Hematopoietic multipotent progenitor cell treated with erythropoietin and hydrocortisone succinate and interleukin-3 and kit ligand, for 17 days (in vitro differentiated cells): ENCODE results near the gene OR2V2.

Source experiments
- DNase-seq: peaks from one replicate; pipeline ENCODE4 v3.0.0-alpha.2; 2015; ENCODE audit warnings: low spot score

OR2V2 gene

DNA sequence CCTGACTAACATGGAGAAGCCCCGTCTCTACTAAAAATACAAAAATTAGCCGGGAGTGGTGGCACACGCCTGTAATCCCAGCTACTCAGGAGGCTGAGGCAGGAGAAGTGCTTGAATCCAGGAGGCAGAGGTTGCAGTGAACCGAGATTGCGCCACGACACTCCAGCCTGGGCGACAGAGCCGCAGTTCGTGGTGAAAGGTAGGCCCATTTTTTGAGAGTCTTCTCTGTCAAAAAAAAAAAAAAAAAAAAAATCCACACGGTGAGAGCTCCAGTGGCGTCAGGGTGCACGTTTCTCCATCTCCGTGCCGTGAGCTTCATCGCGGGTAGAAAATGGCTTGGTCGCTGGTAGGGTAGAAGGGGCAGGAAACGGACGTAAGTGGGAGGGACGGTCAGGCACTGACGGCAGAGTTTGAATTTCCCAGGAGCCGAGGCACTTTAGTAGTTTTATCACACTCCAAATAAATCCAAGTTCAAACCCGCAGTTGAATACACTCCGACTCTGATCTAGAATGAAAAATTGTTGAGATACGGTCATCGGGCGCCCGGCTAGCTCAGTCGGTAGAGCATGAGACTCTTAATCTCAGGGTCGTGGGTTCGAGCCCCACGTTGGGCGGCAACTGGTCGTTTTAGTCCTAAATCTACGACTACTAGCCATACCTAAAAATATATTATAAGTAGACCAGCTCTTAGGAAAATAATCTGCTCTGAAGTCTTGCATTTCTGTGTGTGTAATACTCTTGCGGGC is 60.0 kb downstream of the OR2V2 start:
- DNase-seq, result peak; percentile 75

DNA sequence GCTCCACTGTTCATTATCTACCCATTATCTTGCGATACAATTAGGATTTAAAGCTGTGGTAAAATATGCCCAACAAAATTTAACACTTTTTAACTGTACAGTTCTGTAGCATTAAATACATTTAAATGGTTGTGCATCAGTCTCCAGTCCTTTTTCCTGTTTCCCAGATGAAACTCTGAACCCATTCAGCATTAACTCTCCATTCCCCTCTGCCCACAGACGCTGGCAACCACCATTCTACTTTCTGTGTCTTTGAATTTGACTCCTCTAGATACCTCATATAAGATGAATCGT is 60.5 kb downstream of the OR2V2 start:
- DNase-seq, result no peak
